NB4 (cell line): Measurements from ENCODE around the gene BAHD1.

Experiments used
- DNase-seq: peaks from one replicate; pipeline ENCODE4 v3.0.0; 2010; ENCODE audit warnings: low read depth
- H3K4me3 ChIP-seq: one replicate; pipeline ENCODE4 v1.5.1; 2011; ENCODE audit warnings: mild to moderate bottlenecking, low read depth, low read length, moderate library complexity
- MYC ChIP-seq: IDR thresholded peaks from 2 replicates; pipeline ENCODE4 v1.6.1; 2011; ENCODE audit warnings: low read depth, low read length
- POLR2A ChIP-seq: IDR thresholded peaks from 2 replicates; pipeline ENCODE4 v1.6.1; 2011; ENCODE audit warnings: mild to moderate bottlenecking; ENCODE audit not compliant: insufficient read length; ENCODE audit errors: extremely low read depth
- TF ChIP-seq, protein P1 (sequence below): IDR thresholded peaks from one replicate; pipeline ENCODE4 v1.5.1; 2012; ENCODE audit warnings: low read depth, low read length
- TF ChIP-seq, protein P2 (sequence below): IDR thresholded peaks from 2 replicates; pipeline ENCODE4 v1.6.1; 2011; ENCODE audit warnings: low read depth, low read length

The BAHD1 gene

DNA sequence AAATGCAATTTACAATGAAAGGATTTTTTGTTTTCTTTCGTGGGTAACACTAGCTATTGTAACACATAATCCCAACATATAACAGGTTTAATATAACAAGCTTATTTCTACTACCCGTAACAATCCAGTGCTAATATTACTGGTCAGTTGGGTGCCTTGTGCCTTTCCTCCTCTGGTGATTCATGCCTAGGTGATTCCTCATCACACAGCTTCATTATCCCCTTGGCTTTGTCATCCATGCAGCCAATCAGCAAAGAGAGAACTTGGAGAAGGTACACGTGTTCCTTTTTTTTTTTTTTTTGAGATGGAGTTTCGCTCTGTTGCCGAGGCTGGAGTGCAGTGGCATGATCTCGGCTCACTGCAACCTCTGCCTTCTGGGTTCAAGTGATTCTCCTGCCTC lies 60.7 kb downstream of the BAHD1 start:
- TF ChIP-seq, protein P1, sequence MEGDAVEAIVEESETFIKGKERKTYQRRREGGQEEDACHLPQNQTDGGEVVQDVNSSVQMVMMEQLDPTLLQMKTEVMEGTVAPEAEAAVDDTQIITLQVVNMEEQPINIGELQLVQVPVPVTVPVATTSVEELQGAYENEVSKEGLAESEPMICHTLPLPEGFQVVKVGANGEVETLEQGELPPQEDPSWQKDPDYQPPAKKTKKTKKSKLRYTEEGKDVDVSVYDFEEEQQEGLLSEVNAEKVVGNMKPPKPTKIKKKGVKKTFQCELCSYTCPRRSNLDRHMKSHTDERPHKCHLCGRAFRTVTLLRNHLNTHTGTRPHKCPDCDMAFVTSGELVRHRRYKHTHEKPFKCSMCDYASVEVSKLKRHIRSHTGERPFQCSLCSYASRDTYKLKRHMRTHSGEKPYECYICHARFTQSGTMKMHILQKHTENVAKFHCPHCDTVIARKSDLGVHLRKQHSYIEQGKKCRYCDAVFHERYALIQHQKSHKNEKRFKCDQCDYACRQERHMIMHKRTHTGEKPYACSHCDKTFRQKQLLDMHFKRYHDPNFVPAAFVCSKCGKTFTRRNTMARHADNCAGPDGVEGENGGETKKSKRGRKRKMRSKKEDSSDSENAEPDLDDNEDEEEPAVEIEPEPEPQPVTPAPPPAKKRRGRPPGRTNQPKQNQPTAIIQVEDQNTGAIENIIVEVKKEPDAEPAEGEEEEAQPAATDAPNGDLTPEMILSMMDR, result no peak
- TF ChIP-seq, protein P2, sequence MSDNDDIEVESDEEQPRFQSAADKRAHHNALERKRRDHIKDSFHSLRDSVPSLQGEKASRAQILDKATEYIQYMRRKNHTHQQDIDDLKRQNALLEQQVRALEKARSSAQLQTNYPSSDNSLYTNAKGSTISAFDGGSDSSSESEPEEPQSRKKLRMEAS, result no peak
- TF ChIP-seq MYC (no peak), POLR2A (no peak)
- no peak overlapping the region for H3K4me3 ChIP-seq
- no peak for DNase-seq

DNA sequence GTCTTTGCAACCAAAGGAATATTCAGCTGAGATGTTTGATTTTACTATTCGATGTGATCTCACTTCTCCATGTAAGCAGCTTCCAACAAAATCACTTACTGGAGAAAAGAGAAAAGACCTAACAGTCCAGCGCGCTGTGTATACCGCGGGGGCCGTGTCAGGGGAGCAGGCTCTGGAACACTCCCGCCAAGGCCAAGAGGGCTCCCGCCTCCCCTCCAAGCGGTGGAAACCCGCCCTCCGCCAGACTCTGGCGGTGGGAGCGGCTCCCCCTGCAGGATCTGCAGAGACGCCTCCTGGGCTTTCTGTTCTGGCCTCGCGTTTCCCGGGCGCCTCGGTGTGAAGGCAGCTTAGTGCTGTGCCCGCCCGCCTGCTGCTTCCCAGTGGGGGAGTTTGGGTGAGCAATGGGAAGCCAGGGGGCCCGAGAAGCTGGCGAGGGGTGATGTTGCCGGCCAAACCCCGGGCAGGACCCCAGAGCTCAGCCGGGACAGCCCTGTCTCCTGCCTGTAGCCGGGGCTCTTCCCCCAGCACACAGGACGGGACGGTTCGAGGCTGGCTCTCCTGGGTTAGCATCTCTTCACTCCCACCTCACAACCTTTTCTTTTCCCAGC lies 66.3 kb downstream of the BAHD1 start:
- no peak overlapping the region for H3K4me3 ChIP-seq
- peak; percentile 84 for DNase-seq
- TF ChIP-seq MYC, result no peak
- TF ChIP-seq, protein P2, result peak; percentile 51; the same call in 1 of the 2 replicates
- TF ChIP-seq, protein P1, result peak; percentile 72

DNA sequence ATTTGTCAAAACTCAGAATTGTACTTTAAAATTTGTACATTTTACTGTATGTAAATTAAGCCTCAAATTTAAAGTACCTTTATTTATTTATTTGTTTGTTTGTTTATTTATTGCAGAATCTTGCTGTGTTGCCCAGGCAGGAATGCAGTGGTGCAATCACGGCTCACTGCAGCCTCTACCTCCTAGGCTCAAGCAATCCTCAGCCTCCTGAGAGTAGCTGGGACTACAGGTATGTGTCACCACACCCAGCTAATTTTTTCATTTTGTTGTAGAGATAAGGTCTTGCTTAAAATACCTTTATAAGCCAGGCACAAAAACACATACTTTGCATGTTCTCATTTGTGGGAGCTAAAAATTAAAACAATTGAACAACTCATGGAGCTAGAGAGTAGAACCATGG lies 67.5 kb downstream of the BAHD1 start:
- TF ChIP-seq, protein P1, result no peak
- no peak overlapping the region for H3K4me3 ChIP-seq
- DNase-seq, result no peak

DNA sequence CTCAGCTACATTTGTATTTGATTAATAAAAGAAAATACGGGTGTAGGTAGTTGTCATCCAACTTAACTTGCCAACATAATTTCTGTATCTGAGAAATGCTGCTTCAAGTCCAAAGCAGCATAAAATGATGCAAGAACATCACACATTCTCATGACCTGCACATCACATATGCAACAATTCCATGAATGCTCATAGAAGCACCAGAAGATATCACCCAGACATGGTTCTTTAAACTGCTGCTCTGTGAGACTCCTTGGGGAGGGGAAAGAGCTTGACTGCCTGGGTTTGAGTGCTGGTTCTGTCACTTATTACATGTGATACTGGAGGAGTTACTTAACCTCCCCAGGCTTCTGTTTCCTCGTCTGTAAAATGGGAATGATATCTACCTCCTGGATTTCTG lies 69.4 kb downstream of the BAHD1 start:
- TF ChIP-seq, protein P1, result no peak
- TF ChIP-seq, protein P2, result no peak
- no peak for TF ChIP-seq POLR2A
- no peak for TF ChIP-seq MYC
- no peak for DNase-seq
- no peak overlapping the region for H3K4me3 ChIP-seq

DNA sequence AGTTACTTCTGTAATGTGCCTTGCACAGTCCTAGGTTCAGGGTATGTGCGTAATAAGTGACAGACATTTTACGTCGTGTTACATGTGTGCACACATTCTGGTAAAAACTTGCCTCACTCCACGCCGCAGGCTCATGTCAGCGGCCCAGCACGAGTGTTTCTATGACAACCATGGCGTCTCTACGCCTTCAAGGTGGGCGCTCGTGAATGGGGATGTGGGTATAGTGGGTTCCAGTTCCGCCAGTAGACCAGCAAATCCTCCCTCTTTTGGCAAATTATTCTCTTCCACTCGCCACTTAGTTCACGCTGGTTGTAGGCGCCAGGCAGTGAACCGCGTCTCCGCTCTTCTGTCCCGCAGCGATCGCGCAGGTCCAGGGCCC lies 70.3 kb downstream of the BAHD1 start:
- H3K4me3 ChIP-seq, result peak overlapping the region; percentile 32
- peak; percentile 34 for DNase-seq
- TF ChIP-seq, protein P2, result no peak
- TF ChIP-seq POLR2A, result no peak
- TF ChIP-seq, protein P1, result no peak
- no peak for TF ChIP-seq MYC
